ENCODE measurements around the gene UBE2N. TPM values are rescaled to one million over a fixed set of nuclear protein-coding genes. Genes with fewer than 3 reads are reported as not detected.

Gene UBE2N
- total RNA-seq, 2 experiments from 2014 or later, result 186 to 192 TPM

GRCh38 chr12:93356214-93356613 lies 85.5 kb downstream of the UBE2N start:
- H3K4me1 Mint-ChIP-seq (ENCODE audit: low read depth), result no peaks in the 10 kb centered on the region
- no peak for ATAC-seq
- intact Hi-C loops (cut with micrococcal nuclease), result no loop called here

More at GRCh38 chr12:93356214-93356613, 85.5 kb downstream of the UBE2N start:
- no peak overlapping the region for H3K4me3 Mint-ChIP-seq
- no peak for DNase-seq
- no peak overlapping the region for H3K27ac Mint-ChIP-seq
- no peak for TF ChIP-seq CTCF (IDR thresholded peaks at IDR 0.05)
- no peaks in the 10 kb centered on the region for H3K36me3 Mint-ChIP-seq (ENCODE audit: low read depth)
- CTCF ChIA-PET, result no interaction called here
- H3K27me3 Mint-ChIP-seq, result no peaks in the 10 kb centered on the region
- POLR2A ChIA-PET, result no interaction called here
- H3K9me3 Mint-ChIP-seq, result no peaks in the 10 kb centered on the region

Other genes with a start within 250 kb of the UBE2N start
- 10 to 100 TPM; 54.9 to 61.9 TPM for gene NUDT4, start 64.0 kb downstream of the UBE2N start, total RNA-seq
- gene MRPL42, start 25.6 kb upstream of the UBE2N start, total RNA-seq, result 10 to 100 TPM; 85.6 to 87.6 TPM
- gene SOCS2, start 130.7 kb upstream of the UBE2N start, total RNA-seq, result 10 to 100 TPM; 40.5 to 40.8 TPM
- gene CRADD, start 235.4 kb upstream of the UBE2N start, total RNA-seq, result 10 to 100 TPM in 1 of 2 experiments, 1 to 10 TPM in 1; 7.0 to 11.3 TPM

Measured in activated CD8-positive, alpha-beta T cell treated with anti-CD3 and anti-CD28 coated beads for 36 hours (primary cell).